Lower lobe of right lung (tissue), 2 donors: ENCODE measurements around the gene SORCS1. TPM values are rescaled to one million over a fixed set of nuclear protein-coding genes. Genes with fewer than 3 reads are reported as not detected.

Source experiments
- ATAC-seq, 2 donors: fragments of 200-7000 bp; cut with Tn5 transposase; one replicate each; pipeline ENCODE4 v1.9.1; 2020 to 2022; ENCODE audit warnings: mild to moderate bottlenecking in 2 of 2, moderate library complexity in 2 of 2
- DNase-seq: peaks from one replicate; pipeline ENCODE4 v3.0.0-alpha.2; 2020
- H3K27ac ChIP-seq: fragments of 200-600 bp; one replicate; pipeline ENCODE4 v1.8.0; 2022
- H3K27me3 ChIP-seq: fragments of 200-600 bp; one replicate; pipeline ENCODE4 v1.8.0; 2022; ENCODE audit warnings: low read depth
- H3K36me3 ChIP-seq: fragments of 200-600 bp; one replicate; pipeline ENCODE4 v1.8.0; 2022; ENCODE audit warnings: mild to moderate bottlenecking
- H3K4me1 ChIP-seq: fragments of 200-600 bp; one replicate; pipeline ENCODE4 v1.8.0; 2022
- H3K4me3 ChIP-seq: fragments of 200-600 bp; one replicate; pipeline ENCODE4 v1.8.0; 2022; ENCODE audit warnings: mild to moderate bottlenecking
- H3K9me3 ChIP-seq: fragments of 200-600 bp; one replicate; pipeline ENCODE4 v1.8.0; 2022
- intact Hi-C: fragments of 100-400 bp; cut with DNase I; formaldehyde crosslinking; loops from one replicate; pipeline ENCODE4 v1.11.0; 2022
- total RNA-seq: library from RNA; stranded (reverse); fragmentation: NEBNext Ultra II Directional; extraction: Animal tissue kit (Norgen Biotek cat#: 25700); gene quantifications from one replicate; pipeline ENCODE4 v1.2.1, GENCODE V29; 2021
- TF ChIP-seq, protein P1 (sequence below): fragments of 200-600 bp; IDR thresholded peaks from one replicate; pipeline ENCODE4 v1.8.0; 2022; ENCODE audit warnings: antibody characterized with exemption, mild to moderate bottlenecking
- donor health status: DM: no; HTN: yes; CAD: no; lungs with severe emphysema.

SORCS1 gene
- total RNA-seq, 1 donor from 2014 or later, result 0.15 TPM

DNA sequence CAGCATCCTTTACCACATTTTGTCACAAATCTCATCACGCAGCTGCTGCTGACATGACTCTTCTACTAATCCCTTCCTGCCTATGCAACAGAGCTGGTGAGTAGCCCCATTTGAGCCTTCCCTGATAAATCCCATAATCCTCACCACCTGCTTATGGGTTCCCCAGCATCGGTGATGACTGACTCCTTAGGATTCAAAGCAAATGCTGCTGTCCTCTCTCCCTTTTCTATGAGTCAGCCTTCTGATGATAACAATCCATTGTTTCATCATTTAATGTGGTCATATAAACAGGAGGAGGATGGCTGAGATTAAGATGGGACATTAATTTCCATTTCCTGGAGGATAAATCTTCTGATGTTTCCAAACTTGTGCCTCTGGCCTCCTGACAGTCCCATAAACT lies 73.4 kb downstream of the SORCS1 start:
- intact Hi-C loops, result no loop called here
- no peaks in the 10 kb centered on the region for H3K9me3 ChIP-seq
- H3K27ac ChIP-seq, result no peak overlapping the region
- TF ChIP-seq, protein P1, sequence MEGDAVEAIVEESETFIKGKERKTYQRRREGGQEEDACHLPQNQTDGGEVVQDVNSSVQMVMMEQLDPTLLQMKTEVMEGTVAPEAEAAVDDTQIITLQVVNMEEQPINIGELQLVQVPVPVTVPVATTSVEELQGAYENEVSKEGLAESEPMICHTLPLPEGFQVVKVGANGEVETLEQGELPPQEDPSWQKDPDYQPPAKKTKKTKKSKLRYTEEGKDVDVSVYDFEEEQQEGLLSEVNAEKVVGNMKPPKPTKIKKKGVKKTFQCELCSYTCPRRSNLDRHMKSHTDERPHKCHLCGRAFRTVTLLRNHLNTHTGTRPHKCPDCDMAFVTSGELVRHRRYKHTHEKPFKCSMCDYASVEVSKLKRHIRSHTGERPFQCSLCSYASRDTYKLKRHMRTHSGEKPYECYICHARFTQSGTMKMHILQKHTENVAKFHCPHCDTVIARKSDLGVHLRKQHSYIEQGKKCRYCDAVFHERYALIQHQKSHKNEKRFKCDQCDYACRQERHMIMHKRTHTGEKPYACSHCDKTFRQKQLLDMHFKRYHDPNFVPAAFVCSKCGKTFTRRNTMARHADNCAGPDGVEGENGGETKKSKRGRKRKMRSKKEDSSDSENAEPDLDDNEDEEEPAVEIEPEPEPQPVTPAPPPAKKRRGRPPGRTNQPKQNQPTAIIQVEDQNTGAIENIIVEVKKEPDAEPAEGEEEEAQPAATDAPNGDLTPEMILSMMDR, result no peak
- H3K4me1 ChIP-seq, result no peaks in the 10 kb centered on the region
- H3K4me3 ChIP-seq, result no peak overlapping the region
- ATAC-seq, result no peak
- H3K36me3 ChIP-seq, result no peaks in the 10 kb centered on the region
- DNase-seq, result no peak
- H3K27me3 ChIP-seq, result no peaks in the 10 kb centered on the region

- ATAC-seq, result no peak
- TF ChIP-seq, protein P1, result no peak
- no peaks in the 10 kb centered on the region for H3K27me3 ChIP-seq
- H3K27ac ChIP-seq, result no peak overlapping the region
- DNase-seq, result no peak
- no peak overlapping the region for H3K4me3 ChIP-seq
- no peaks in the 10 kb centered on the region for H3K4me1 ChIP-seq
- no peaks in the 10 kb centered on the region for H3K36me3 ChIP-seq
- intact Hi-C loops, result no loop called here
- H3K9me3 ChIP-seq, result no peaks in the 10 kb centered on the region
These were observed 78.6 kb downstream of the SORCS1 start for GRCh38 chr10:107085665-107086525.

DNA sequence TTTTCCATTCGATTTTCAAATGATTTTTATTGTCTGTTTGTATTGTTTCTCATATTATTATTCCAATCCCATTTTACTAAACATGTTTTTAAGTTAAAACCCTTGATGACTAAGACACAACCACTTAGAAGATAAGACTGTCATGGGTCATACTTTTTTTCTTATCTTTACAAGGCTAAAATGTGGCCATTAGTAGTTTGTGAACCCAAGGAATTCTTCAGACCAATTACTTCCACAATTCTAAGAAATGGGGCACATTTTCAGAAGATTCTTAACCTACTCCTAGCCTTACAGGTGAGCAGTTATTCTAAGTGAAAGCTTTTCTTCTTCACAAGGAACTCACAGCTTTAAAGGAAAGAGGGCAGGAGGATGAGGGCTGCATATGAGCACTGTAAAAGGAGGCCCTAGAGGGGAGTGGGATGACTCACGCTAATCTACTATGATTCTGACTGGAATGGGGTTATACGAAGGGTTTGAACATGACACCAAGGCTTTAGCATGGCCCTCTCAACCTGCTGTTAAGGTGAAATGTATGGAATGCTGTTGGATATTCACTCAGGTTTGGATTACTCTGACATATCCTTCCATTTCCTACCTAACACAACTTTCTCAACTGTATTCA lies 81.0 kb downstream of the SORCS1 start:
- Histone ChIP-seq H3K27ac (no peak overlapping the region), H3K9me3 (no peaks in the 10 kb centered on the region), H3K4me3 (no peak overlapping the region), H3K27me3 (no peaks in the 10 kb centered on the region), H3K36me3 (no peaks in the 10 kb centered on the region), H3K4me1 (no peaks in the 10 kb centered on the region)
- ATAC-seq, result no peak
- TF ChIP-seq, protein P1, result no peak
- no peak for DNase-seq
- intact Hi-C loops, result no loop called here

DNA sequence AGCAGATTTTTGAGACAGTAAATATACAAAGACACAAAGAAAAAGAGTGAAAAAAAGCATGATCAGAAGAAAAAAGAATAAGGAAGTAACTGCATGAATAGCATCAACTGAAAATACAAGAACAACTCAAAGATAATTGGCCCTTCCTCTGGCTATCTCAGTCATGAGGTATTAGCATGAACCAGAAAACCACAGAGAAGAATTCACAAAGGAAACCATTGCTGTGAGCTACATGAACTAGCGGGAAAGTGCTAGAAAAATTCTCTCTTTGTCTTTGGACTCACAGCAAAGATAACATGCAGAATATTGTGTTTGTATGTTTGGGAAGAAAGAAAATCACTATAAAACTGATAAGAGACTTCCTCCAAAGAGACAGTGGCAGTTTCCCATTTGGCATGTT lies 82.9 kb downstream of the SORCS1 start:
- no peaks in the 10 kb centered on the region for H3K4me1 ChIP-seq
- intact Hi-C loops, result no loop called here
- DNase-seq, result no peak
- no peaks in the 10 kb centered on the region for H3K36me3 ChIP-seq
- TF ChIP-seq, protein P1, result no peak
- H3K27me3 ChIP-seq, result no peaks in the 10 kb centered on the region
- no peak overlapping the region for H3K27ac ChIP-seq
- no peak overlapping the region for H3K4me3 ChIP-seq
- ATAC-seq, result no peak
- H3K9me3 ChIP-seq, result no peaks in the 10 kb centered on the region

GRCh38 chr10:107075117-107075516 lies 89.4 kb downstream of the SORCS1 start:
- intact Hi-C loops, result no loop called here
- Histone ChIP-seq H3K27ac (no peak overlapping the region), H3K27me3 (no peaks in the 10 kb centered on the region), H3K4me3 (no peak overlapping the region), H3K4me1 (no peaks in the 10 kb centered on the region), H3K36me3 (no peaks in the 10 kb centered on the region), H3K9me3 (no peaks in the 10 kb centered on the region)
- ATAC-seq (no peak), DNase-seq (no peak)
- TF ChIP-seq, protein P1, result no peak
